MM.1S (cell line): ENCODE data around the gene LIN9.

Experiments
- DNase-seq: peaks from one replicate; pipeline ENCODE4 v3.0.0-alpha.2; 2015
- H2AFZ ChIP-seq: fragments of 300-600 bp; sonication (generic); 2 replicates; pipeline ENCODE4 v1.6.0; 2016; ENCODE audit warnings: antibody characterized with exemption, low read length
- H3F3A ChIP-seq: fragments of 300-600 bp; sonication (generic); 2 replicates; pipeline ENCODE4 v1.6.1; 2016; ENCODE audit warnings: mild to moderate bottlenecking, antibody characterized with exemption, low read length, moderate library complexity, mixed read lengths; ENCODE audit not compliant: insufficient read depth
- H3K27ac ChIP-seq: fragments of 300-600 bp; sonication (generic); 2 replicates; pipeline ENCODE4 v1.5.1; 2016; ENCODE audit warnings: mild to moderate bottlenecking, low read length
- H3K27me3 ChIP-seq: fragments of 300-600 bp; sonication (generic); replicated peaks from 2 replicates; pipeline ENCODE4 v1.6.0; 2016; ENCODE audit warnings: low read length; ENCODE audit not compliant: insufficient read depth
- H3K36me3 ChIP-seq: fragments of 300-600 bp; sonication (generic); replicated peaks from 2 replicates; pipeline ENCODE4 v1.6.1; 2016; ENCODE audit warnings: mild to moderate bottlenecking, low read length, mixed read lengths; ENCODE audit not compliant: insufficient read depth
- H3K4me1 ChIP-seq: fragments of 300-600 bp; sonication (generic); 2 replicates; pipeline ENCODE4 v1.6.1; 2016; ENCODE audit warnings: low read length, mixed read lengths
- H3K4me2 ChIP-seq: fragments of 300-600 bp; sonication (generic); 2 replicates; pipeline ENCODE4 v1.6.0; 2016; ENCODE audit warnings: low read depth, low read length
- H3K4me3 ChIP-seq: fragments of 300-600 bp; sonication (generic); 2 replicates; pipeline ENCODE4 v1.5.1; 2016; ENCODE audit warnings: low read length, mixed read lengths
- H3K79me2 ChIP-seq: fragments of 300-600 bp; sonication (generic); 2 replicates; pipeline ENCODE4 v1.6.1; 2016; ENCODE audit warnings: mixed run types, low read length, mixed read lengths
- H3K9ac ChIP-seq: fragments of 300-600 bp; sonication (generic); 2 replicates; pipeline ENCODE4 v1.6.1; 2016; ENCODE audit warnings: low read length, mixed read lengths
- H3K9me2 ChIP-seq: fragments of 300-600 bp; sonication (generic); replicated peaks from 2 replicates; pipeline ENCODE4 v1.6.1; 2016; ENCODE audit warnings: mild to moderate bottlenecking, low read length, mixed read lengths; ENCODE audit not compliant: insufficient read depth
- H3K9me3 ChIP-seq: fragments of 300-600 bp; sonication (generic); replicated peaks from 2 replicates; pipeline ENCODE4 v1.6.1; 2016; ENCODE audit warnings: mild to moderate bottlenecking, low read length, mixed read lengths; ENCODE audit not compliant: insufficient read depth
- H4K20me1 ChIP-seq: fragments of 300-600 bp; sonication (generic); 2 replicates; pipeline ENCODE4 v1.6.1; 2016; ENCODE audit warnings: mild to moderate bottlenecking, low read length, moderate library complexity, mixed read lengths; ENCODE audit not compliant: insufficient read depth
- CTCF ChIP-seq: fragments of 300-600 bp; sonication (generic); IDR thresholded peaks from 2 replicates; pipeline ENCODE4 v1.5.1; 2016; ENCODE audit warnings: antibody characterized with exemption, low read length, mixed read lengths
- EZH2 ChIP-seq: fragments of 300-600 bp; sonication (generic); optimal IDR thresholded peaks from 2 replicates; pipeline ENCODE3; 2017; ENCODE audit warnings: low read depth, mild to moderate bottlenecking, antibody characterized with exemption, low read length, mixed read lengths
- EZH2phosphoT487 ChIP-seq: fragments of 300-600 bp; sonication (generic); IDR thresholded peaks from 2 replicates; pipeline ENCODE4 v1.6.1; 2018; ENCODE audit warnings: antibody characterized with exemption, low read length

The LIN9 gene

GRCh38 chr1:226223786-226224244, 85.1 kb downstream of the LIN9 start:
- no peak overlapping the region for H3K27ac ChIP-seq
- no peaks in the 10 kb centered on the region for H3K27me3 ChIP-seq
- H3K36me3 ChIP-seq: no peaks in the 10 kb centered on the region
- H3K79me2 ChIP-seq: no peaks in the 10 kb centered on the region
- H3F3A ChIP-seq: peaks cover 19% of the 10 kb centered on the region
- peak overlapping the region; percentile 64 for H3K4me2 ChIP-seq
- TF ChIP-seq EZH2phosphoT487 (no peak), CTCF (no peak), EZH2 (no peak)
- no peak overlapping the region for H3K9ac ChIP-seq
- H2AFZ ChIP-seq: peak overlapping the region; percentile 69
- DNase-seq: peak; percentile 55
- H3K4me3 ChIP-seq: peak overlapping the region; percentile 62
- no peaks in the 10 kb centered on the region for H3K9me2 ChIP-seq
- H3K4me1 ChIP-seq: peaks cover 13% of the 10 kb centered on the region
- no peaks in the 10 kb centered on the region for H4K20me1 ChIP-seq
- no peaks in the 10 kb centered on the region for H3K9me3 ChIP-seq

GRCh38 chr1:226223157-226223785, 85.7 kb downstream of the LIN9 start, which contains the start of gene MIXL1:
Gene MIXL1 (plus strand): TSS chr1:226223664. CDS start chr1:226223682, 18 bp downstream.
- peak within 1 kb of the TSS; percentile 69 for H2AFZ ChIP-seq
- no peak for DNase-seq

GRCh38 chr1:226222686-226223085, 86.3 kb downstream of the LIN9 start:
- H3F3A ChIP-seq: peaks cover 19% of the 10 kb centered on the region
- no peak overlapping the region for H3K27ac ChIP-seq
- no peak overlapping the region for H2AFZ ChIP-seq
- H3K4me1 ChIP-seq: peaks cover 13% of the 10 kb centered on the region
- no peak for DNase-seq
- no peak overlapping the region for H3K9ac ChIP-seq
- TF ChIP-seq EZH2 (no peak), EZH2phosphoT487 (no peak), CTCF (no peak)
- no peak overlapping the region for H3K4me2 ChIP-seq
- no peaks in the 10 kb centered on the region for H4K20me1 ChIP-seq
- H3K36me3 ChIP-seq: no peaks in the 10 kb centered on the region
- H3K9me2 ChIP-seq: no peaks in the 10 kb centered on the region
- no peaks in the 10 kb centered on the region for H3K9me3 ChIP-seq
- H3K27me3 ChIP-seq: no peaks in the 10 kb centered on the region
- no peak overlapping the region for H3K4me3 ChIP-seq
- no peaks in the 10 kb centered on the region for H3K79me2 ChIP-seq

More at GRCh38 chr1:226223157-226223785, 85.7 kb downstream of the LIN9 start, which contains the start of gene MIXL1:
- Histone ChIP-seq H3K27ac (no peak within 1 kb of the TSS), H3F3A (peaks cover 19% of the 10 kb centered on the region), H3K9me2 (no peaks in the 10 kb centered on the region), H3K79me2 (no peaks in the 10 kb centered on the region), H3K9ac (no peak within 1 kb of the TSS), H3K36me3 (no peaks in the 10 kb centered on the region), H3K9me3 (no peaks in the 10 kb centered on the region), H3K4me1 (peaks cover 13% of the 10 kb centered on the region), H4K20me1 (no peaks in the 10 kb centered on the region), H3K4me2 (peak within 1 kb of the TSS; percentile 64), H3K27me3 (no peaks in the 10 kb centered on the region), H3K4me3 (peak within 1 kb of the TSS; percentile 62)
- TF ChIP-seq EZH2phosphoT487 (no peak), CTCF (no peak), EZH2 (no peak)
